HCT116 (cell line): ENCODE measurements around the gene PRXL2A. TPM values are rescaled to one million over a fixed set of nuclear protein-coding genes. Genes with fewer than 3 reads are reported as not detected.

Source experiments
- ATAC-seq: fragments of 200-7000 bp; cut with Tn5 transposase; 2 replicates; pipeline ENCODE4 v1.9.1; 2020; ENCODE audit warnings: mild to moderate bottlenecking, moderate library complexity
- BruUV-seq: library from RNA; stranded (reverse); fragments of 400-500 nt; replicated peaks from 2 replicates; lab custom pipeline; 2021; lab: Mats Ljungman, UMichigan
- CTCF ChIA-PET: fragments of 300-600 bp; sonication (Branson Sonifier 250); formaldehyde crosslinking; loops from one replicate; lab custom pipeline; 2021; ENCODE audit warnings: antibody characterized with exemption; lab: Charles Lee
- POLR2A ChIA-PET: fragments of 300-600, 350-600 bp; sonication (Branson Sonifier 250); formaldehyde crosslinking; loops from one replicate; lab custom pipeline; 2021; ENCODE audit warnings: antibody characterized with exemption; lab: Charles Lee
- RAD21 ChIA-PET, 2 experiments: fragments of 300-600 bp; sonication (Branson Sonifier 250); formaldehyde crosslinking; loops; one replicate each; lab custom pipeline; 2023; ENCODE audit warnings: low total read pairs in 2 of 2; ENCODE audit not compliant: uncharacterized antibody in 2 of 2, unreplicated experiment in 2 of 2, low non-redundant PET in 1 of 2; lab: Charles Lee
- DNase-seq: peaks from one replicate; pipeline ENCODE4 v3.0.0-alpha.2; 2010; ENCODE audit warnings: low read depth, low spot score
- H2AFZ ChIP-seq: fragments of 200-600 bp; shearing (Covaris generic), sonication (generic); 2 replicates; pipeline ENCODE4 v1.6.1; 2017; ENCODE audit warnings: low read depth, mixed run types, mixed read lengths, antibody characterized with exemption, low read length; ENCODE audit not compliant: poor library complexity, severe bottlenecking
- H3K27ac ChIP-seq: 2 replicates; pipeline ENCODE4 v1.5.1; 2012; ENCODE audit warnings: low read depth, low read length
- H3K27me3 ChIP-seq: fragments of 200-600 bp; sonication (generic); 2 replicates; pipeline ENCODE4 v1.6.1; 2016; ENCODE audit warnings: mixed run types, low read length, mixed read lengths; ENCODE audit not compliant: insufficient read depth
- H3K36me3 ChIP-seq, 2 experiments: fragments of 200-500 bp in 1 of 2; fragments of 200-600 bp in 1 of 2; sonication (Bioruptor generic) in 1 of 2; sonication (generic) in 1 of 2; 2 replicates each; pipeline versions ENCODE4 v1.5.1 to v1.6.1; 2014 to 2016; ENCODE audit warnings: low read length in 2 of 2, inconsistent platforms in 1 of 2, mixed read lengths in 1 of 2, mixed run types in 1 of 2; ENCODE audit not compliant: insufficient read depth in 2 of 2, control insufficient read depth in 1 of 2
- H3K4me1 ChIP-seq, 2 experiments: fragments of 200-600 bp in 1 of 2; sonication (generic) in 1 of 2; 2 replicates each; pipeline versions ENCODE4 v1.5.1 to v1.6.1; 2012 to 2017; ENCODE audit warnings: low read length in 2 of 2, inconsistent platforms in 1 of 2, mild to moderate bottlenecking in 1 of 2, mixed read lengths in 1 of 2, mixed run types in 1 of 2, moderate library complexity in 1 of 2; ENCODE audit not compliant: insufficient read depth in 2 of 2, control insufficient read depth in 1 of 2
- H3K4me2 ChIP-seq: fragments of 200-600 bp; sonication (generic); 2 replicates; pipeline ENCODE4 v1.6.1; 2017; ENCODE audit warnings: mixed run types, low read length, mixed read lengths
- H3K4me3 ChIP-seq, 2 experiments: fragments of 200-600 bp in 1 of 2; sonication (generic) in 1 of 2; replicated peaks in 1 of 2; 2 replicates each; pipeline ENCODE4 v1.5.1; 2011 to 2016; ENCODE audit warnings: low read length in 2 of 2, control low read depth in 1 of 2, low read depth in 1 of 2, mild to moderate bottlenecking in 1 of 2, mixed read lengths in 1 of 2, mixed run types in 1 of 2
- H3K79me2 ChIP-seq: fragments of 200-600 bp; sonication (generic); 2 replicates; pipeline ENCODE4 v1.6.1; 2017; ENCODE audit warnings: mild to moderate bottlenecking, mixed run types, low read length, moderate library complexity, mixed read lengths; ENCODE audit not compliant: insufficient read depth
- H3K9ac ChIP-seq: fragments of 200-600 bp; sonication (generic); 2 replicates; pipeline ENCODE4 v1.6.1; 2016; ENCODE audit warnings: low read length, mixed read lengths
- H3K9me2 ChIP-seq: fragments of 200-600 bp; sonication (generic), shearing (Covaris generic); 2 replicates; pipeline ENCODE4 v1.6.1; 2017; ENCODE audit warnings: mixed run types, mild to moderate bottlenecking, moderate library complexity; ENCODE audit not compliant: insufficient read depth
- H3K9me3 ChIP-seq, 2 experiments: fragments of 200-500 bp in 1 of 2; fragments of 200-600 bp in 1 of 2; sonication (Bioruptor generic) in 1 of 2; sonication (generic) in 1 of 2; 2 replicates each; pipeline ENCODE4 v1.6.1; 2014 to 2017; ENCODE audit warnings: low read length in 2 of 2, mixed read lengths in 2 of 2, inconsistent platforms in 1 of 2, low read depth in 1 of 2, mild to moderate bottlenecking in 1 of 2, mixed run types in 1 of 2, moderate library complexity in 1 of 2; ENCODE audit not compliant: control insufficient read depth in 1 of 2, insufficient read depth in 1 of 2
- H4K20me1 ChIP-seq: fragments of 200-600 bp; sonication (generic), shearing (Covaris generic); 2 replicates; pipeline ENCODE4 v1.6.1; 2017; ENCODE audit warnings: mixed run types, mild to moderate bottlenecking, moderate library complexity; ENCODE audit not compliant: insufficient read depth
- ATF3 ChIP-seq: IDR thresholded peaks from 2 replicates; pipeline ENCODE4 v1.6.1; 2012
- CBX3 ChIP-seq: IDR thresholded peaks from 2 replicates; pipeline ENCODE4 v1.6.1; 2012; ENCODE audit warnings: low read depth
- EGR1 ChIP-seq: IDR thresholded peaks from 2 replicates; pipeline ENCODE4 v1.6.1; 2012; ENCODE audit warnings: low read depth
- FOSL1 ChIP-seq: IDR thresholded peaks from 2 replicates; pipeline ENCODE4 v1.6.1; 2012; ENCODE audit warnings: low read depth
- JUND ChIP-seq: IDR thresholded peaks from 2 replicates; pipeline ENCODE4 v1.6.1; 2012
- POLR2A ChIP-seq: IDR thresholded peaks from 2 replicates; pipeline ENCODE4 v1.7.0; 2011; ENCODE audit warnings: borderline replicate concordance; ENCODE audit not compliant: insufficient read depth, insufficient read length; ENCODE audit errors: extremely low read depth
- POLR2AphosphoS5 ChIP-seq: IDR thresholded peaks from 2 replicates; pipeline ENCODE4 v1.6.1; 2011; ENCODE audit warnings: mild to moderate bottlenecking, low read depth, low read length, moderate library complexity
- RAD21 ChIP-seq: IDR thresholded peaks from 2 replicates; pipeline ENCODE4 v1.6.1; 2012; ENCODE audit warnings: low read depth, mild to moderate bottlenecking
- SIN3A ChIP-seq: IDR thresholded peaks from 2 replicates; pipeline ENCODE4 v1.6.1; 2012; ENCODE audit warnings: low read depth
- SP1 ChIP-seq: IDR thresholded peaks from 2 replicates; pipeline ENCODE4 v1.6.1; 2012; ENCODE audit warnings: low read depth
- SRF ChIP-seq: IDR thresholded peaks from 2 replicates; pipeline ENCODE4 v1.6.1; 2012; ENCODE audit warnings: low read depth
- TCF7L2 ChIP-seq: IDR thresholded peaks from 2 replicates; pipeline ENCODE4 v1.7.0; 2011; ENCODE audit warnings: borderline replicate concordance, inconsistent platforms; ENCODE audit not compliant: insufficient read depth, insufficient read length; ENCODE audit errors: extremely low read depth
- YY1 ChIP-seq: IDR thresholded peaks from 2 replicates; pipeline ENCODE4 v1.6.1; 2011; ENCODE audit warnings: low read length, low read depth, moderate library complexity, mild to moderate bottlenecking; ENCODE audit not compliant: insufficient replicate concordance; ENCODE audit errors: extremely low read depth
- ZNF274 ChIP-seq: fragments of 200-500 bp; sonication (Bioruptor generic); IDR thresholded peaks from 2 replicates; pipeline ENCODE4 v1.6.1; 2014; ENCODE audit warnings: mild to moderate bottlenecking, low read depth, low read length, inconsistent platforms
- intact Hi-C: fragments of 100-400 bp; cut with micrococcal nuclease; formaldehyde crosslinking; loops from 2 replicates; pipeline ENCODE4 v1.10.0; 2022
- total RNA-seq: library from RNA; stranded (reverse); gene quantifications from one replicate; pipeline ENCODE4 v1.2.1, GENCODE V29; 2021; ENCODE audit not compliant: unreplicated experiment
- TF ChIP-seq, protein P1 (sequence below): IDR thresholded peaks from 2 replicates; pipeline ENCODE4 v1.6.1; 2012
- TF ChIP-seq, protein P2 (sequence below), 3 experiments: fragments of 200-600 bp in 1 of 3; sonication (generic) in 1 of 3; IDR thresholded peaks in 2 of 3; conservative IDR thresholded peaks in 1 of 3; 2 replicates each; pipeline ENCODE4 v1.5.1; 2012 to 2017; ENCODE audit warnings: low read depth in 2 of 3, low read length in 2 of 3, antibody characterized with exemption in 1 of 3, borderline replicate concordance in 1 of 3, control low read depth in 1 of 3, mild to moderate bottlenecking in 1 of 3, mixed read lengths in 1 of 3, mixed run types in 1 of 3, moderate library complexity in 1 of 3; ENCODE audit not compliant: insufficient read depth in 1 of 3

The PRXL2A gene
- total RNA-seq, 1 experiment from 2014 or later = 4.9 TPM

GRCh38 chr10:80473692-80474596 is 65.6 kb downstream of the PRXL2A start:
- no TSS peak for BruUV-seq
- ChIA-PET POLR2A (interaction anchor here (0.8 kb wide), 1 partner anchor 15 kb away, joined by 3 read pairs; no protein-coding TSS in a partner anchor), CTCF (interaction anchor here (1.0 to 3.3 kb wide), 3 partner anchors 15 to 34 kb away, joined by 3 to 25 read pairs (median 5); no protein-coding TSS in a partner anchor), RAD21 (no interaction called here)
- ATAC-seq (no peak), DNase-seq (no peak)
- Histone ChIP-seq H3K79me2 (peaks cover 96% of the 10 kb centered on the region), H2AFZ (no peak overlapping the region), H3K27ac (no peak overlapping the region), H3K36me3 (peaks cover 0 to 20% of the 10 kb centered on the region in 2 experiments; a peak in 1 of 4 replicates), H3K9me3 (peaks cover 0 to 6% of the 10 kb centered on the region in 2 experiments; a peak in 1 of 4 replicates), H3K27me3 (no peaks in the 10 kb centered on the region), H3K9me2 (no peaks in the 10 kb centered on the region), H3K4me1 (peaks cover 49 to 82% of the 10 kb centered on the region in 2 experiments), H4K20me1 (peaks cover 4% of the 10 kb centered on the region; the same call in 1 of the 2 replicates), H3K4me2 (0 out of 2 replicates have a peak overlapping the region, but pooled peaks have one; percentile 13), H3K9ac (no peak overlapping the region; the same call in 1 of the 2 replicates), H3K4me3 (no peak overlapping the region)
- intact Hi-C loops = no loop called here
- no peak for TF ChIP-seq RAD21
- TF ChIP-seq SRF = no peak
- no peak for TF ChIP-seq YY1
- no peak for TF ChIP-seq POLR2AphosphoS5
- TF ChIP-seq JUND = no peak
- no peak for TF ChIP-seq TCF7L2
- TF ChIP-seq SP1 = no peak

DNA sequence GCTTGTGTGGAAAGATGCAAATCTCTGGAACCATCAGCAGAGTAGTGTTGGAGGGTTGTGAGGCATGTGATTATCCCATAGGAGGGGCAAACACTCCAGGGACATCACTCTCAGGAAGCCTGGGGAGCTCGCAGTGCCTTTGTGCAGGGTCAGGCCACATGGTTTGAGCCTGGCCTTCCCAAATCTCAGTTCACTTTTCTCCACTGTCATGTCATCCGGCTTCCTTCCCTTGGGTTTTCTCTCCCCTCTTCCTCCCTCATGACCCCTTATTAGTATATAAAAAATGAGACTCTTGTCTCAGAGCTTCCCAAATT is 66.2 kb downstream of the PRXL2A start:
- peaks cover 0 to 20% of the 10 kb centered on the region in 2 experiments; a peak in 1 of 4 replicates for H3K36me3 ChIP-seq
- ChIA-PET RAD21 (no interaction called here), CTCF (interaction anchor here (1.6 kb wide), 1 partner anchor 15 kb away, joined by 5 read pairs; no protein-coding TSS in a partner anchor), POLR2A (no interaction called here)
- H3K79me2 ChIP-seq = peaks cover 90% of the 10 kb centered on the region
- no peak for DNase-seq
- H3K27ac ChIP-seq = no peak overlapping the region
- no TSS peak for BruUV-seq
- intact Hi-C loops = no loop called here
- H3K9ac ChIP-seq = no peak overlapping the region
- peaks cover 0 to 6% of the 10 kb centered on the region in 2 experiments; a peak in 1 of 4 replicates for H3K9me3 ChIP-seq
- H3K4me2 ChIP-seq = no peak overlapping the region
- no peak overlapping the region for H2AFZ ChIP-seq
- H3K27me3 ChIP-seq = no peaks in the 10 kb centered on the region
- H3K9me2 ChIP-seq = no peaks in the 10 kb centered on the region
- H3K4me1 ChIP-seq = peaks cover 49 to 78% of the 10 kb centered on the region in 2 experiments
- H4K20me1 ChIP-seq = peaks cover 4% of the 10 kb centered on the region; the same call in 1 of the 2 replicates
- no peak for ATAC-seq
- H3K4me3 ChIP-seq = no peak overlapping the region
- TF ChIP-seq POLR2AphosphoS5 (no peak), YY1 (no peak), ATF3 (no peak), POLR2A (no peak), FOSL1 (no peak), SIN3A (no peak), JUND (no peak), CBX3 (no peak), SP1 (no peak), ZNF274 (no peak), EGR1 (no peak)
- TF ChIP-seq, protein P1, sequence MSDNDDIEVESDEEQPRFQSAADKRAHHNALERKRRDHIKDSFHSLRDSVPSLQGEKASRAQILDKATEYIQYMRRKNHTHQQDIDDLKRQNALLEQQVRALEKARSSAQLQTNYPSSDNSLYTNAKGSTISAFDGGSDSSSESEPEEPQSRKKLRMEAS = no peak
- TF ChIP-seq, protein P2, sequence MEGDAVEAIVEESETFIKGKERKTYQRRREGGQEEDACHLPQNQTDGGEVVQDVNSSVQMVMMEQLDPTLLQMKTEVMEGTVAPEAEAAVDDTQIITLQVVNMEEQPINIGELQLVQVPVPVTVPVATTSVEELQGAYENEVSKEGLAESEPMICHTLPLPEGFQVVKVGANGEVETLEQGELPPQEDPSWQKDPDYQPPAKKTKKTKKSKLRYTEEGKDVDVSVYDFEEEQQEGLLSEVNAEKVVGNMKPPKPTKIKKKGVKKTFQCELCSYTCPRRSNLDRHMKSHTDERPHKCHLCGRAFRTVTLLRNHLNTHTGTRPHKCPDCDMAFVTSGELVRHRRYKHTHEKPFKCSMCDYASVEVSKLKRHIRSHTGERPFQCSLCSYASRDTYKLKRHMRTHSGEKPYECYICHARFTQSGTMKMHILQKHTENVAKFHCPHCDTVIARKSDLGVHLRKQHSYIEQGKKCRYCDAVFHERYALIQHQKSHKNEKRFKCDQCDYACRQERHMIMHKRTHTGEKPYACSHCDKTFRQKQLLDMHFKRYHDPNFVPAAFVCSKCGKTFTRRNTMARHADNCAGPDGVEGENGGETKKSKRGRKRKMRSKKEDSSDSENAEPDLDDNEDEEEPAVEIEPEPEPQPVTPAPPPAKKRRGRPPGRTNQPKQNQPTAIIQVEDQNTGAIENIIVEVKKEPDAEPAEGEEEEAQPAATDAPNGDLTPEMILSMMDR (IDR thresholded peaks at IDR 0.05 in 2 of 3, conservative IDR thresholded peaks at IDR 0.05 in 1 of 3; ENCODE audit: borderline replicate concordance in 1 of 3, insufficient read depth in 1 of 3, low read depth in 2 of 3, low read length in 2 of 3) = no peak
